Endothelial cell of umbilical vein (primary cell): ENCODE measurements around the gene COPS3.

Source experiments
- CTCF ChIP-seq, 2 donors: IDR thresholded peaks; 1 replicate in 1 of 2; 2 replicates in 1 of 2; pipeline ENCODE4 v1.5.1; 2011; ENCODE audit warnings: low read length in 2 of 2, mild to moderate bottlenecking in 2 of 2, moderate library complexity in 2 of 2, control low read depth in 1 of 2, inconsistent platforms in 1 of 2, low read depth in 1 of 2; ENCODE audit not compliant: insufficient read depth in 1 of 2; ENCODE audit errors: extremely low read depth in 1 of 2
- EZH2 ChIP-seq: IDR thresholded peaks from 2 replicates; pipeline ENCODE4 v1.6.1; 2012; ENCODE audit warnings: borderline replicate concordance, low read depth, mild to moderate bottlenecking, moderate library complexity, low read length, inconsistent platforms; ENCODE audit not compliant: severe bottlenecking
- MAX ChIP-seq: IDR thresholded peaks from 2 replicates; pipeline ENCODE4 v1.6.1; 2011; ENCODE audit not compliant: insufficient read depth, insufficient read length

GRCh38 chr17:17236295-17237025 is 44.6 kb downstream of the COPS3 start:
- no peak for TF ChIP-seq CTCF (IDR thresholded peaks at IDR 0.05; ENCODE audit: extremely low read depth in 1 of 2, insufficient read depth in 1 of 2, low read depth in 1 of 2, low read length in 2 of 2)
- TF ChIP-seq EZH2, result no peak
- no peak for TF ChIP-seq MAX
